HepG2 (cell line): ENCODE measurements around the gene GATA1. TPM values are rescaled to one million over a fixed set of nuclear protein-coding genes. Genes with fewer than 3 reads are reported as not detected.

Experiments
- BCLAF1 ChIP-seq: fragments of 450-650 bp; IDR thresholded peaks from 2 replicates; pipeline ENCODE4 v1.6.1; 2017; ENCODE audit warnings: mild to moderate bottlenecking
- FOXA1 ChIP-seq, 2 experiments: fragments of 450-650 bp in 1 of 2; sonication (generic) in 1 of 2; formaldehyde crosslinking in 1 of 2; IDR thresholded peaks; 2 replicates each; pipeline versions ENCODE4 v1.4.0 to v1.6.1; 2016 to 2020; ENCODE audit warnings: missing genetic modification reagents in 1 of 2
- KLF15 ChIP-seq: sonication (generic); formaldehyde crosslinking; IDR thresholded peaks from 2 replicates; pipeline ENCODE4 v1.8.1; 2023; ENCODE audit warnings: borderline replicate concordance, mild to moderate bottlenecking, inconsistent platforms, missing genetic modification reagents, mixed read lengths
- MAFK ChIP-seq, 2 experiments: IDR thresholded peaks in 1 of 2; conservative IDR thresholded peaks in 1 of 2; 2 replicates each; pipeline ENCODE4 v1.6.1; 2011; ENCODE audit warnings: improper control_type of control experiment in 2 of 2, low read length in 2 of 2
- MAX ChIP-seq: IDR thresholded peaks from 2 replicates; pipeline ENCODE4 v1.6.1; 2012; ENCODE audit warnings: inconsistent platforms
- MXI1 ChIP-seq: IDR thresholded peaks from 3 replicates; pipeline ENCODE4 v1.6.1; 2012; ENCODE audit warnings: low read depth, low read length, inconsistent platforms, borderline replicate concordance
- NCOA1 ChIP-seq: sonication (generic); formaldehyde crosslinking; IDR thresholded peaks from 2 replicates; pipeline ENCODE4 v1.9.0; 2021; ENCODE audit warnings: missing genetic modification reagents
- PPARG ChIP-seq: conservative IDR thresholded peaks from 2 replicates; pipeline ENCODE4 v1.6.1; 2016; ENCODE audit warnings: missing biosample characterization, missing genetic modification reagents
- SP2 ChIP-seq: sonication (generic); formaldehyde crosslinking; IDR thresholded peaks from 2 replicates; pipeline ENCODE4 v1.5.1; 2020; ENCODE audit warnings: mild to moderate bottlenecking, missing genetic modification reagents
- WIZ ChIP-seq: sonication (generic); formaldehyde crosslinking; IDR thresholded peaks from 2 replicates; pipeline ENCODE4 v1.5.1; 2020; ENCODE audit warnings: mild to moderate bottlenecking, missing genetic modification reagents
- ZBTB39 ChIP-seq: sonication (generic); formaldehyde crosslinking; IDR thresholded peaks from 2 replicates; pipeline ENCODE4 v1.5.0; 2020; ENCODE audit warnings: missing genetic modification reagents
- ZNF446 ChIP-seq: sonication (generic); formaldehyde crosslinking; IDR thresholded peaks from 2 replicates; pipeline ENCODE4 v1.5.0; 2020; ENCODE audit warnings: mild to moderate bottlenecking, missing genetic modification reagents
- ZNF512B ChIP-seq: sonication (generic); formaldehyde crosslinking; IDR thresholded peaks from 2 replicates; pipeline ENCODE4 v1.5.1; 2020; ENCODE audit warnings: missing genetic modification reagents, mild to moderate bottlenecking, borderline replicate concordance
- ZNF563 ChIP-seq: sonication (generic); formaldehyde crosslinking; IDR thresholded peaks from 2 replicates; pipeline ENCODE4 v1.8.0; 2022; ENCODE audit warnings: mild to moderate bottlenecking, moderate library complexity, missing genetic modification reagents
- ZNF597 ChIP-seq: sonication (generic); formaldehyde crosslinking; IDR thresholded peaks from 2 replicates; pipeline ENCODE4 v1.5.0; 2020; ENCODE audit warnings: missing genetic modification reagents
- ZNF639 ChIP-seq: conservative IDR thresholded peaks from 2 replicates; pipeline ENCODE4 v1.6.1; 2018; ENCODE audit warnings: missing genetic modification reagents
- ZNF678 ChIP-seq: sonication (generic); formaldehyde crosslinking; IDR thresholded peaks from 2 replicates; pipeline ENCODE4 v1.4.0; 2020; ENCODE audit warnings: mild to moderate bottlenecking, missing genetic modification reagents
- polyA plus RNA-seq, 8 experiments: library from polyadenylated mRNA; depleted of rRNA in 3 of 8; stranded (reverse) in 7 of 8; unstranded in 1 of 8; fragments of >200 nt; fragmentation: Illumina TruSeq in 4 of 8; extraction: Trizol in 4 of 8; gene quantifications; 2 replicates each; pipeline versions ENCODE4 v1.2.1 to v1.2.3, GENCODE V29; 2011 to 2016; ENCODE audit warnings: low read depth in 4 of 8, missing spikeins in 1 of 8, mixed read lengths in 1 of 8; ENCODE audit not compliant: insufficient read depth in 1 of 8
- total RNA-seq, 5 experiments: library from RNA; depleted of rRNA; stranded (reverse); fragments of >200 nt; fragmentation: Illumina TruSeq; extraction: Trizol; gene quantifications; 2 replicates each; pipeline ENCODE4 v1.2.3, GENCODE V29; 2016; ENCODE audit warnings: low read depth in 1 of 5

GATA1 gene
- total and polyA plus RNA-seq, 2 of the 13 experiments (the other 11 are each of a cell fraction or from before 2014, with no cell fraction given): 0.13 TPM; not detected in 1

GRCh38 chrX:48737213-48737938 lies 49.0 kb upstream of the GATA1 start (continued):
- TF ChIP-seq BCLAF1: no peak
- TF ChIP-seq ZNF512B (CRISPR knock-in tag): no peak
- TF ChIP-seq WIZ (CRISPR knock-in tag): no peak
- peak; percentile 90 for TF ChIP-seq SP2 (CRISPR knock-in tag)
- no peak for TF ChIP-seq ZBTB39
- TF ChIP-seq ZNF446: no peak
- no peak for TF ChIP-seq KLF15
- TF ChIP-seq MAX: peak; percentile 48
- TF ChIP-seq NCOA1 (CRISPR knock-in tag): no peak
- peak; percentile 51 for TF ChIP-seq MAFK (conservative IDR thresholded peaks at IDR 0.05 in 1 of 2, IDR thresholded peaks at IDR 0.05 in 1 of 2; ENCODE audit: low read length in 2 of 2)
- TF ChIP-seq ZNF597: no peak
- TF ChIP-seq ZNF563: no peak
- no peak for TF ChIP-seq ZNF678 (CRISPR knock-in tag)
- no peak for TF ChIP-seq ZNF639 (CRISPR knock-in tag)
- TF ChIP-seq FOXA1 (IDR thresholded peaks at IDR 0.05): no peak
- no peak for TF ChIP-seq FOXA1 (CRISPR knock-in tag; IDR thresholded peaks at IDR 0.05)
- no peak for TF ChIP-seq PPARG (CRISPR knock-in tag)
- TF ChIP-seq MXI1: 0 out of 3 replicates have a peak, but pooled peaks have one; percentile 12
